HG03342 (cell line): ENCODE data around the gene CCR5AS.
"Not testable (repeated sequence)": the region's sequence is repeated elsewhere in the genome, so short reads cannot be mapped to it uniquely, and the experiment has no call there.

ENCODE experiments used
- ATAC-seq: cut with Tn5 transposase; IDR thresholded peaks from one replicate; pipeline ENCODE4 v1.9.1; 2021; ENCODE audit warnings: mild to moderate bottlenecking, moderate library complexity; ENCODE audit not compliant: unreplicated experiment

The CCR5AS gene

GRCh38 chr3:46406443-46406787, 451 bp downstream of the CCR5AS start:
- ATAC-seq: no peak

DNA sequence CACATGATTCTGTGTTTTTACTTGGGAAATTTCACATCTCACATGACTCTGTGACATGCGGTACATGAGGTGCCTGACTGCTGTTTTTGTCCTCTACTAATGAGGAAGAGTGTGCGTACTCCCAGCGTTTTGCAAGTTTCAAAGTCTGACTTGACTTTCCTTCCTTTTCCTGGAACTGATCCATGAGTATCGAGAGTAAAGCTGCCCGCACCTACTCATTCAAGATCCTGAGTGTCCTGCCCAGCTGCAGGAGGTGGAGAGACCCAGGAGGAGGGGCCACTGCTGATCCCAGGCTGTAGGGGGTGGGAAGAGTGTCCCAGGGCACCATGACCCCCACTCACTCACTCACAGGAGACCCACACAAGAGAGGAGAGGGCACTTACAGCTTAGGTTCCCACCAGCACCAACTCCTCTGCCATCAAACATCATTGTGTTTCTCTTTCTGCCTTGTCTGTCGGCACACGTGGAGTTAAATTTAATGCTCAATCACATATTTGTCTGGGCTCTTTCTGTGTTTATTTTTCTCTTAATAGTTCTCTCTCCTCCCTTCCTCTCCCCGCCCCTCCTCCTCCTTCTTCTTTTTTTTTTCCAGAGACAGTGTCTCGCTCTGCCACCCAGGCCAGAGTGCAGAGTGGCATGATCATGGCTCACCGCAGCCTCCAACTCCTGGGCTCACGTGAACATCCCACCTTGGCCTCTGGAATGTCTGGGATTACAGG, 1.4 kb downstream of the CCR5AS start:
- ATAC-seq: no peak

DNA sequence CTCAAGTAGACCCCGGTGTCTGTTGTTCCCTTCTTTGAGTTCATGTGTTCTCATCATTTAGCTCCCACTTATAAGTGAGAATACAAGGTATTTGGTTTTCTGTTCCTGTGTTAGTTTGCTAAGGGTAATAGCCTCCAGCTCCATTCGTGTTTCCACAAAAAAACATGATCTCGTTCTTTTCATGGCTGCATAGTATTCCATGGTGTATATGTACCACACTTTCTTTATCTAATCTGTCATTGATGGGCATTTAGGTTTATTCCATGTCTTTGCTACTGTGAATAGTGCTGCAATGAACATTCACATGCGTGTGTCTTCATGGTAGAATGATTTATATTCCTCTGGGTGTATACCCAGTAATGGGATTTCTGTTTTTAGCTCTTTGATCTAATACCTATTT, 4.0 kb downstream of the CCR5AS start:
- ATAC-seq: not testable (repeated sequence)

DNA sequence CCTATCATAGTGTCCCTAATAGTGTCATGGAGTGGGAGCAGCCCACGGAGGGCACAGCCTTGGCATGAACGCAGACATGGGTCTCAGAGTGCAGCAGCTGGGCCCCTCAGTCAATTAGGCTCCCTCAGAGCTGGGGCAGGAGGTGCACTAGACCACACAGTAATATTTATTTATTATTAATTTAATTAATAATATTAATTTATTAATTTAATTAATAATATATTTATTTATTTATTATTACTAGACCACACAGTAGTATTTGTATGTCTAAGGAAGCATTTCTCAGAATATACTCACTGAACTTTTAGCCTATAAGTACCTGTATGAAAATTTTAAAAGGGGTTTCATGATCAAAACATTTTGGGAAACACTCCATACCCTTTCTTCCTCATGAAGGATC, 5.3 kb downstream of the CCR5AS start:
- no peak for ATAC-seq

DNA sequence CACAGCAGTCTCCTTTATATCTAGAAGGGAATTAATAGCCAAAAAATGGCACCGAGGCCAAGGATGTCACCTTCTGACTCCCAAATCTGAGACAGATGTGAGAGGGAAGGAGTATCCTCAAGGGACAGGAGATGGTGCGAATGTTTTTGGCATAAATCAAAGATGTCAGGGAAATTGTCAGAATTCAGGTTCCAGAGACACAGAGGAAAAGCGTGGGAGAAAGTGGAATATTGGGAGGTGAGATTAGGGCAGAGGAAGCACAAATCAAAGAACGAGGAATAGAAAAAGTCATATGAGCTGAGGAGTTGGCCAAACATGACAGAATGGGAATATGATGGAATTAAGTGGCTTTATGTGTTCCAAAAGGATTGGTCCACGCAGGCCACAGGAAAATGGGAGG, 6.0 kb downstream of the CCR5AS start:
- ATAC-seq: no peak

DNA sequence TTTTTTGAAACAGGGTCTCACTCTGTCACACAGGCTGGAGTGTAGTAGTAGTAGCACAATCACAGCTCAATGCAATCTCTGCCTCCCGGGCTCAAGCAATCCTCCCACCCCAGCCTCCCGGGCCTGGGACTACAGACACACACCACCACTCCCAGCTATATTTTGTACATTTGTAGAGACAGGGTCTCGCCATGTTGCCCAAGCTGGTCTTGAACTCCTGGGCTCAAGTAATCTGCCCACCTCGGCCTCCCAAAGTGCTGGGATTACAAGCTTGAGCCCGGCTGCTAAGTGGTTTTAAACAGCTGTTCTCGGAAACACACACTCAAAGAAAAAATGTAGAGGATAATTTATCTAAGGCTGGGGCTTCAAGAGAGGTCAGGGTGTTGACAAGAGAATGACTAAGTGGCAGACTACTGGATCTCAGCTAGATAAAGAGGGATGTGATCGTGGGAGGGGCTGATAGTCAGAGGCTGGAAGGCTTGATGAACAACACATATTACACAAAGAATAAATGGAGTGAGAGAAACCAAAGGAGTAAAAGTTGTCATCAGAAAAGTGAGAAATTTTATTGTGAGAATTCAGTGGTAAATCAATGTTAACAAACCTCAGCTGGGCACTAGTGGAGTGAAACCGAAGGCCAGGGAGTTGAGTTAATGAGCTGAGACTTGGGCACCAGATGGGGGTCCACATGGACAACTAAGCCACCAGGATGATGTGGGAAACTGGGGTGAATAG, 6.7 kb downstream of the CCR5AS start:
- no peak for ATAC-seq

DNA sequence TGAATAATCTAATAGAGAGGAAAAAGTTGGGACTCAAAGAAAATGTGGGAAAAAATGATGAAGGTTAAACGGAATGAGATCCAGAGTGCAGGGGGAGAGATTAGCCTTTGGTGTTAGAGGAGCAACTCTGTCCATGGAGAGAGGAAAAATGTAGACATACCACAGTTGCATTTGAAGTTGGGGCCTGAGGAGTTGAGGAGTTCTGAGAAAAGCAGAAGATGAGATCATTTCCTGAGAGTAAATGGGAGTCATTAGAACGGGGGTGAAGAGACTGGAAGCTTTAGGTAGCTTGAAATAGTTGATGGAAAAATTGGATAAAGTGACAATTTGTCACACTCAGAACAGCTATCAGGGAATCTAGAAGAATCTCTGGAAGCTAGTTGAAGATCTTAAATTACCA, 7.3 kb downstream of the CCR5AS start:
- no peak for ATAC-seq

DNA sequence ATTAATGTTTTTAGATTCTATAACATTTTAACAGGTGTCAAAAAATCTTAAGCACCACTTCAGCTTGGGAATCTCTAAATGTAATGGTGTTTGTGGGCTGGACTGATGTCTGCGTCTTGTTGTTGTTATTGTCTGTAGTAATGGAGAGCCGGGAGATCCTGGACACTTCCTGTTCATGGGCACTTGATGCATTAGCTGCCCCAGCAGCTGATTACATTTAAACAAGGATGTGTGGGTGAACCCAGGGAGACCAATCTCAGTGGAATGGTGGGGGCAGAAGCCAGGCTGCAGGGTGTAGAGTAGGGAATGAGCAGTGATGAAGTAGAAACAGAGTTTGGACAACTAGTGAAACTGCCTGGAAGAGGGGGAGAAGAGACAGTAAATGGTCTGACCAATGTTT, 7.8 kb downstream of the CCR5AS start:
- ATAC-seq: no peak

DNA sequence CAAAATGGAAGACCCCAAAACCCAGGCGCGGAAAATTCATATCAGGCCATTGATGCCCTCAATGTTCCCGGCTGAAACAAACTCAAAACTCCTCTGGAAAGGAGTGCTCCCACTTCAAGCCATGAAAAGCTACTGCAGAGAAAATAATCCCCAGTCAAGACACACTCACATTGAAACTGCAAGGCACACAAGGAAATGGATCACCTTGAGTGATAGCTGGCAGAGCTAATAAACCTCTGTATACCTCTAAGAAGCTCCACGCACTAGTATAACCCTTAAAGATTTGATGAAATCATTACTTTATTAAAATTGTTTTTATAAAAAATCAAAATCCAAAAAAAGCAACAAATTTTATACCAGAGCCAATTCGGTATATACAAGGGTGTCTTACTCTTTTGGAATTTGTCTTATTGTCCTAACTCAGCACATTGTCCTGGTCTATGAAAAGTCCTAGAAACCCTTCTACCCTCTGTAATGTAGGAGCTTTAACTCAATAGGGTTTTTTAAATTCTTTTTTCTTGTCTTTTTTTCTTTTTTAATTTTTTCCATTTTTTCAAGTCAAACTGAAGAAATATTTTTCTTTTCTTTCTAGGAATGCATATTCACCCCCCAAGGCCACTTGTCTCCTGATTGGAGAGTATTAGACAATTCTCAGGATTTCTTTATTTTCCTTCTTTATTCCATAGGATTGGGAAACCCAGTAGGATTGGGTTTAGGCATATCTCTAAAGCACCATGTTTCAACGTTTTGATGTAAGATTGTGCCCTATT, 8.5 kb downstream of the CCR5AS start:
- ATAC-seq: no peak

DNA sequence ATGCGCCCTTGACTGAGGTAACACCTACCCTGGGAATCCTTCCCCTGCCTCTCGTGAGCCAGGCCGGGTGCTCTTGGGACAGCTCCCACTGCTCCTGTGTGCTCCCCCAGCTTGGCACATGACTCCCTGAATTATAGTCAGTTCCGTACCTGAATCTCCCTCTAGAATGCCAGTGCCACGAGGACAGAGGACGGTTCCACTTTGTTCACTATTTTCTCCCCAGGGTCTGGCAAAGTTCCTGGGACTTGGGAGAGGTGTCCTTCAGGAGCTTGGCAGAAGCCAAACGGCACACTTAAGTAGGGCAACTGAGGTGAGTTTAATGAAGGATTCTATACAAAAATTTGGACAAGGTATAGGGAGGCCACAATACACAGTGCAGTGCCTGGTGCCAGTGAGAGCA, 9.8 kb downstream of the CCR5AS start:
- no peak for ATAC-seq

GRCh38 chr3:46395766-46396530, 10.9 kb downstream of the CCR5AS start:
- no peak for ATAC-seq

DNA sequence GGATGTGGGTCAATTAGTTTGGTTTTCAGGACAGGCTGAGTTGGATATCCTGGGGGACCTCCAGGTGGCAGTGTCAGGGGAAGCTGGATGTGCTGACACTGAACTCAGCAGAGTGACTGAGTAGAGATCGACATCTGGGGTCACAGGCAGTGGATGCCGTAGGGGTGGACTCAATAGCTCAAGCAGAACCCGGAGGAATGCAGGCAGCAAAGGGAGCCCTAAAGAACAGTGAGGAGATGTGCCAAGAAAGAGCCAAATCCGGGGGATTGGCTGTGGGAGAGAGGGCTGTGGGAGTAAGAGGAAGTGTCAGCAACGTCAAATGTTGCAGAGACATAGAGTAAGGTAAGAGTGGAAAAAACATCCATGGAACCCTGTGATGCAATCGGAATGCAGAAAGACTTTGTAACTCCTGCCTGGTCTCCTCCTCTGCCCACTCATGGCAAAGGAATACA, 11.6 kb downstream of the CCR5AS start:
- no peak for ATAC-seq

- ATAC-seq: no peak
These were observed 13.1 kb downstream of the CCR5AS start for GRCh38 chr3:46393554-46394434.

GRCh38 chr3:46393011-46393410, 13.9 kb downstream of the CCR5AS start:
- ATAC-seq: no peak

GRCh38 chr3:46391526-46391925, 15.3 kb downstream of the CCR5AS start:
- not testable (repeated sequence) for ATAC-seq

GRCh38 chr3:46389306-46389705, 17.6 kb downstream of the CCR5AS start:
- no peak for ATAC-seq

- not testable (repeated sequence) for ATAC-seq
These were observed 18.0 kb downstream of the CCR5AS start for GRCh38 chr3:46388847-46389246.

DNA sequence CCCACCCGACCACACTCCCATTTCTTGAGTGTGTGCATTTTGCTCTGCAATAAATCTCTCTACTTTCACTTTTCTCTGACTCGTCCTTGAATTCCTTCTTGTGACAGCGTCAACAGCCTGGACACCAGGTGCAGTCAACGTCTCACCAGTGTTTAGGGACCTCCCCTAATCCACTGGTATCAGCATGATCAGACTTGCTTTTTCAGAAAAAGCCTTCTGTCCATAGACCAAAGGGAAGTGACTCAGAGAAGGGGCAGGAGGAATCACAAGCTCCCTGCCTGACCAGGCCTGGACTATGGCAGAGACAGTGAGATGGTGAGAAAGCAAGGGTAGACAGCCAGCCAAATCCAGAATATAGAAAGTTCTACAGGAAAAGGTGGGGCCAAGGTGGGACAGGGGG, 20.7 kb downstream of the CCR5AS start:
- no peak for ATAC-seq

DNA sequence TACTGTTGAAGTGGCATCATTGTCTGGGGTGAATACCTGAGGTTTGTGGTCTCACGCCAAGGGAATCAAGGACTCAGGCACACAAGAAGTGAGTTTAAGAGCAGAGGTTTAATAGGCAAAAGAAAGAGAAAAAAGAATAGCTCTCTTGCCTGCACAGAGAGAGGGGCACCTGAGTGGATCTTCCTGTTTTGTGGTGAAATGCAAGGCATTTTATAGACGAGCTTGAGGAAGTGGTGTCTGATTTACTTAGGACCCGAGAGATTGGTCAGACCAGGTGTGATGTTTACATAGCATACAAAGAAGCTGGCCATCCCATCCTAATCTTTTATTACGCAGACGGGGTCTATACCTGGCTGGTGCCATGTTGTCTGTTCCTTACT, 22.9 kb downstream of the CCR5AS start:
- ATAC-seq: no peak
